HUES48 (cell line): ENCODE results near the gene GSS.
A peak's percentile ranks its signal among the peaks of the same experiment; 100 is the strongest.

Experiments
- H3K27ac ChIP-seq: one replicate; pipeline ENCODE4 v1.7.0; 2013; ENCODE audit warnings: low read depth, low read length, inconsistent platforms
- H3K27me3 ChIP-seq: 2 replicates; pipeline ENCODE4 v1.6.1; 2013; ENCODE audit warnings: mild to moderate bottlenecking, low read length; ENCODE audit not compliant: control insufficient read depth, insufficient read depth
- H3K36me3 ChIP-seq: 2 replicates; pipeline ENCODE4 v1.6.1; 2013; ENCODE audit warnings: low read length; ENCODE audit not compliant: control insufficient read depth, insufficient read depth
- H3K4me1 ChIP-seq: 2 replicates; pipeline ENCODE4 v1.6.1; 2013; ENCODE audit warnings: mild to moderate bottlenecking, low read length; ENCODE audit not compliant: control insufficient read depth, insufficient read depth
- H3K4me3 ChIP-seq: 2 replicates; pipeline ENCODE4 v1.5.1; 2013; ENCODE audit warnings: mild to moderate bottlenecking, low read depth, low read length
- H3K9ac ChIP-seq: 2 replicates; pipeline ENCODE4 v1.6.1; 2013; ENCODE audit warnings: mild to moderate bottlenecking, low read depth, low read length, moderate library complexity
- H3K9me3 ChIP-seq: 2 replicates; pipeline ENCODE4 v1.6.1; 2013; ENCODE audit warnings: low read length; ENCODE audit not compliant: control insufficient read depth, insufficient read depth

GSS gene

DNA sequence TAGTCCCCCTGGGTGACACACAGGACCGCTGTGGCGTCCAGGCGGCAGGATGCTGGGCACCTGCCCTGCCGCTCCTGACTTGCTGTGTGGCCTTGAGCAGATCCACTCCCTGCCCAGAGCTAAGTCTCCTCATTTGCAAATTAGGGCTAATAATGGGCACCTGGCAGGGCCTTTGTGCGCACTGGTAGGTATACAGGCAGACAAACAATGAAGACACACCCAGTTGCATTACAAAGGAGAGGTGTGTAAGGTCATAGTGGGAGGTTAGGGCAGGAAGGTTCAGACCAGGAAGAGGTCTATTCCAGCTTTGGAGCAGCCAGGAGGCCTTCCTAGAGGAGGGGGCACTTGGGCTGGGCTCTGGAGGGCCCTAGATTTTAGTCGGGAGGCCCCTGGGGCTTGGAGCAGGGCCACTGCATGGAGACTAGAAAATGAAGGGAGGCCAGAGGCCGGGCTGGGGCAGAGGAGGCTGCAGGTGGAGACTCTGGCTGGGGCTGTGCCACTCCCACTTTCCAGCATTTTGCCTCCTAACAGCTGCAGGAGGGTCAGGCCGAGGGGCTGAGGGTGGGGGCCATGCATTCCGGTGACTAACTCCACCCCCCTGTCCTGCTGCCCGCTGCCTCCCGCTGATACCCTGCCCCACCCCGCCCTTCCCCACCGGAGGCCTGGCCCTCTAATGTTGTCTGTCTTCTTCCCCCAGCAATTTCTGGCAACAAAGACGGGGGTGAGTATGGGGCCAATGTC is 28.6 kb upstream of the GSS start:
- peaks cover 13% of the 10 kb centered on the region; the same call in 1 of the 2 replicates for H3K27me3 ChIP-seq
- no peaks in the 10 kb centered on the region for H3K36me3 ChIP-seq
- no peak overlapping the region for H3K9ac ChIP-seq
- H3K4me3 ChIP-seq = peak overlapping the region; percentile 1; the same call in 1 of the 2 replicates
- peaks cover 33% of the 10 kb centered on the region for H3K4me1 ChIP-seq
- H3K27ac ChIP-seq = peak overlapping the region; percentile 3
- H3K9me3 ChIP-seq = no peaks in the 10 kb centered on the region

DNA sequence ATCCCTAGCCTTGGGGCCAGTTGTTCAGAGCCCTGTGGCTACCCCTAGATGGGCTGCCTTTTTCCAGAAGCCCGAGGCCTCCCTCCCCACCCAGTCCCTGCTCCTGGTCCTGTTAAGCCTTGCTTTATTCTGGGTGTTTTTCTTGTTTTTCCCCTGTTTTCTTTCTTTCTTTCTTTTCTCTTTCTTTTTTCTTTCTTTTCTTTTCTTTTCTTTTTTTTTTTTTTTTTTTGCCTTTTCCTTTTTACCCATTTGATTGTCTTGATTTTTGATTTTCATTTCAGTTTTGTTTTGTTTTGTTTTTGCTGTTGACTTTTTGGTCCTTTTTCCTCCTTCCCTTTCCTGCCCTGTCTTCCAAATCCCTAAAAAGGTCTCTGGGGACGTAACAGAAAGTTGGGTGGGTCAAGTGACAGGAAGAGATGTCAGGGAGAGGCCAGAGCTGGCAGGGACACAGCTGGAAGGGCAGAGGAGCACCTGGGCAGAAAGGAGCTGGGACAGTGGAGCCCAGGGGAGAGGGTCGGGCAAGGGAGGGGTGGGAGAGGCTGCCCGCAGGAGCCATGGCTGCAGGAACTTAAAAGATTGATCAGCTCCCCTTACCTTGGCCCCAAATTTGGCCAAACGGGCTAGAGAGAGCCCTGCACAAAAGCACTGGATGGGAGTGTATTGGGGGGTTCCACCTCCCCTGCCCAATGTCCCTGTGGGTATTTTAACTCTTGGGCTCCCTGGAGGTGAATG is 27.6 kb upstream of the GSS start:
- peaks cover 33% of the 10 kb centered on the region for H3K4me1 ChIP-seq
- H3K27ac ChIP-seq = peak overlapping the region; percentile 3
- no peak overlapping the region for H3K9ac ChIP-seq
- peak overlapping the region; percentile 1 for H3K4me3 ChIP-seq
- peaks cover 13% of the 10 kb centered on the region; the same call in 1 of the 2 replicates for H3K27me3 ChIP-seq
- H3K9me3 ChIP-seq = no peaks in the 10 kb centered on the region
- no peaks in the 10 kb centered on the region for H3K36me3 ChIP-seq

DNA sequence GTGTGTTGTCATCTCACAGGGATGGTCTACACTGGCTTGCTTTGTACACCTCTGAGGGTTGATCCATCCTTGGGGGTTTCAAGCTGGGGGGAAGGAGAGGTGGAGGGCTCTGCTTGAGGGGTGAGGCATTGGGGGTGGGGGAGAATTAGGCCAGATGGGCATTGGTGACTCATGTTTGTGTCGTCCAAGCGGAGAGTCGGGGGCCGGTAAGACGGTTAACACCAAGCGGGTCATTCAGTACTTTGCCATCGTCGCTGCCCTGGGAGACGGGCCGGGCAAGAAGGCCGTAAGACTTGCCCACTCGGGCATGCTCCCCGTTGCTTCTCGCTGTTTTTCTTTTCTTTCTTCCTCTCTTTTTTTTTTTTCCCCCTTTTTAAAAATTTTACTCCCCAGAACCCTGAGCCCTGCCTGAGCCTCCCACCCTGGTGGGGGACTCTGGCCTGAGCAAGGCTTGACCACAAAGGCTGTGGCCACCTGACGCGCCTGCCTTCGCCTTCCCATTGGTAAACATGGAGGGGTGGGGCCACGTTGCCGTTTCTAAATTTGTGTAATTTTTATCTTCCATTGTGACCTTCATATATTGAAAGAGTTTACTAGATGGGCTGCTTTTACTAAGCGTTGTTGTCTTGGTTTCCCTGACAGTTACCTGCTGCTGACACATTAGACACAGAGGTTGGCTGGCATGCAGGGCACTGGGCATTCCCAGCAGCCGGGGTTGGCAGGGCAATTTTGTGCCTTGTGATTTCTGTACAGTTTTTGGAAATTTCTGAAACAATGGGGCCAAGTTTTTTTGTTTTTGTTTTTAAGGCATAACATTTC is 26.9 kb upstream of the GSS start:
- Histone ChIP-seq H3K9me3 (no peaks in the 10 kb centered on the region), H3K27ac (no peak overlapping the region), H3K9ac (no peak overlapping the region), H3K4me3 (no peak overlapping the region), H3K36me3 (no peaks in the 10 kb centered on the region), H3K4me1 (peaks cover 33% of the 10 kb centered on the region), H3K27me3 (peaks cover 13% of the 10 kb centered on the region; the same call in 1 of the 2 replicates)

DNA sequence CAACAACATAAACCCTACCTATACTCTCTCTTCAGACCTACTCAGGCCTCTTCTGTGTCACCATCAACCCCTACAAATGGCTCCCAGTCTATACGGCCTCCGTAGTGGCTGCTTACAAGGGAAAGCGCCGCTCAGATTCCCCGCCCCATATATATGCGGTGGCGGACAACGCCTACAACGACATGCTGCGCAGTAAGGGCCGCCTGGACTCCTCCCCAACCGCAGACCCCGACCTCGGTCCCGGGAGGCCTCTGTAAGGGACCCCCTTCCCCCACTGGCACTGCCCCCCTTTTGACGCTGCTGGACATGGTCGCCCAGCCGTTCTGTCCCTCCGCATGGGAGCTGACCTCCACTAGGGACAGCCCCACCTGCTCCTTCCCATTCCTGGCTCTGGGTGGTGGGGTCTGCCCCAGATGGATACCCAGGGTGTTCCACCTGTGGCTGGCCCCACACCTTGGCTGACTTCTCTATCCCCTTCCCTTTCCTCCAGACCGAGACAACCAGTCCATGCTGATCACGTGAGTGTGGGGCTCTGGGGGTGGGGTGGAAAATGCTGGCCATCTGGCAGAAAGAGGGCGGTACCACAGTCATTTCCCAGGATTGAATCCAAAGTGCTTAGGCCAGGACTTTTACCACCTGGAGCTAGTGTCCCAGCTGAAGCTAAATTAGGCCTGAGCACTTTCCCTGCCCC is 25.1 kb upstream of the GSS start:
- Histone ChIP-seq H3K4me3 (no peak overlapping the region), H3K27me3 (peaks cover 11% of the 10 kb centered on the region; the same call in 1 of the 2 replicates), H3K27ac (no peak overlapping the region), H3K9me3 (no peaks in the 10 kb centered on the region), H3K36me3 (no peaks in the 10 kb centered on the region), H3K4me1 (peaks cover 41% of the 10 kb centered on the region), H3K9ac (no peak overlapping the region)

DNA sequence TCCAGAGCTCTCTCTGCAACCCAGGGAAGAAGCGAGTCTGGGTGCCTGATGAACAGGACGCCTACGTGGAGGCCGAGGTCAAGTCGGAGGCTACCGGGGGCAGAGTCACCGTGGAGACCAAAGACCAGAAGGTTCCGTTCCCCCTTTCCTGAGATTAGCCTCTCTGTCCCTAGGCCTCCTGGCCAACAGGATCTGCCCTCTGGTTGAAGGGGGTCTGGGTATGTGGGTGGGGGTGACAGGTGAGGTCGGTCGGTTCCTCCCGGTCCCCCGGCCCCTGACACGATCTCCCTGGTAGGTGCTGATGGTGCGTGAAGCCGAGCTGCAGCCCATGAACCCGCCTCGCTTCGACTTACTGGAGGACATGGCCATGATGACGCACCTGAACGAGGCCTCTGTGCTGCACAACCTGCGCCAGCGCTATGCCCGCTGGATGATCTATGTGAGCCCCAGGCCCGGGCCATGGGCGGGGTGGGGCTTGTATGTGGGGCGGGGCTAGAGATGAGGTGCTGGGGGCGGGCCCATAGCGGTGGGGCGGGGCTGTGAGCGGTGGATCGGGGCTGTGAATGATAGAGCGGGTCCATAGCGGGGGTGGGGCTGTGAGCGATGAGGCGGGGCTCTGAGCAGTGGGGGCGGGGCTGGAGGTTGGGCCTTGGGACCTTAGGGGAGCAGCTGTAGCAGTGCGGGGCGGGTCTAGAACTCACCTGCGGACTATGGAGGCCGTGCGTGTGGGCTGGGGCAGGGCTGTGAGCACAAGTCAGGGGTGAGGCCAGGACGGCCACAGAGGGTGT is 24.0 kb upstream of the GSS start:
- H3K9ac ChIP-seq = no peak overlapping the region
- 0 out of 2 replicates have a peak, but pooled peaks cover 9% of the 10 kb centered on the region for H3K27me3 ChIP-seq
- no peaks in the 10 kb centered on the region for H3K36me3 ChIP-seq

DNA sequence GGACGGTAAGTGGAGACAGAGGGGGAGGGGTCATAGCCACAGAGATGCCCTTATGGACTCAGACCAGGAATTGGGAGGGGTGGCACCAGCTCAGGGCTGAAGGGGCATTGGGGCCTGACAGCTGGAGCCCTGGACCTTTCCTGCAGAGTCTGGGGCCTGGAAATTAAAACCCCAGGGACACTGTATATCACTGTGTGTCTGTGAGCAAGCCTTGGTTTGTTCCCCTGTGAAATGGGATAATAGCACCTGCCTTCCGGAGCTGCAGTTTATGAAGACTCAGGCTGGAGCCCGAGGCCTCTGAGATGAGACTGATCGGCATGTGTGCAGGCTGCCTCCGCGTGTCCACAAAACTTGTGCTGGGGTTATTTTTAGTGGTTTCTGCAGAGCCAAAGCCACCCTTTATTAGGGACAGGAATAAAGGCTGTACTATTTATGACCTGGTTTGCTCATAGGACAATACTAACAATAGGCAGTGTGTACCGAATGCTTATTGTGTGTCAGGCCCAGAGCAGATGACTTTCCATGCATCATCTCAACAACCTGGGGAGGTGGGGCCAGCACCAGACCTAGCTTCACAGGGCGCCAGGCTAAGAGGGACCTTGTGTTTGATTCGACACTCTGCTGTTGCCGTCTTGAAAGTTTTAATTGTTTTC is 22.6 kb upstream of the GSS start:
- no peaks in the 10 kb centered on the region for H3K9me3 ChIP-seq
- H3K27me3 ChIP-seq = 0 out of 2 replicates have a peak, but pooled peaks cover 9% of the 10 kb centered on the region
- H3K36me3 ChIP-seq = no peaks in the 10 kb centered on the region
- no peak overlapping the region for H3K27ac ChIP-seq
- peaks cover 33% of the 10 kb centered on the region for H3K4me1 ChIP-seq
- no peak overlapping the region for H3K9ac ChIP-seq
- no peak overlapping the region for H3K4me3 ChIP-seq

More for the DNA sequence above, 24.0 kb upstream of the GSS start:
- no peak overlapping the region for H3K27ac ChIP-seq
- H3K4me1 ChIP-seq = peaks cover 32% of the 10 kb centered on the region
- no peaks in the 10 kb centered on the region for H3K9me3 ChIP-seq
- no peak overlapping the region for H3K4me3 ChIP-seq

DNA sequence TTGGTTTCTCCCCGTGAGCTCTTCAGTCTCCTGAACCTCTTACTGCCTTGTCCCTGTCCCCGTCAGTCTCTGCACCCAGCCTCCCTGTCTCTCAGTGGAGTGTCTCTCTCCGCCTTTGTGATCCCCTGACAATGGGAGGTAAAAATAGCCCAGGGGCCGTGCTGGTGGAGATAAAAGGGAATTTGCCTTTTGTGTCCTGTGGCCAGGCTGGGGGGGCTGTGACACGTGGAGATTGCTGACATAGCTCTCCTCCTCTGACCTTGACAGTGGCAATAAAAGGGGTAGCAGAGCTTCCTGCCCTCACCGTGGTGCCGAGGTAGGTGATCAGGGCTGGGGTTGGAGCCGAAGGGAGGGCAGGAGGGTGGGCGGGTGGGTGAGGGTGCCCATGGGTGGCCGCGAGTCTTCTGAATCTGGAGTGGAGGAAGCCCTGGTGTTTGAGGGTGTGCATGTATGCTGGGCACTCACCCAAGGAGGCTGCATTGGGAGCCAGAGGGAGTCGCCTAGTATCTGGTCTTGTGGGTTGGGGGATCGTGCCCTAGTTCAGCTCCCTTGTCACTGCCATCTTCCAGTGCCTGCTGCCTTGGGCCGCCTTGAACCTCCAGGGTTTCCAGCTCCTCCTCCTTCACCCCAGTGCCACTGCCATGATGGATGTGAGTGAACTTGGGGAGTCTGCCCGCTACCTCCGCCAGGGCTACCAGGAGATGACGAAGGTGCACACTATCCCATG is 21.9 kb upstream of the GSS start:
- H3K4me3 ChIP-seq = no peak overlapping the region
- H3K27me3 ChIP-seq = 0 out of 2 replicates have a peak, but pooled peaks cover 4% of the 10 kb centered on the region
- no peak overlapping the region for H3K27ac ChIP-seq
- peaks cover 27% of the 10 kb centered on the region for H3K4me1 ChIP-seq
- no peak overlapping the region for H3K9ac ChIP-seq
- no peaks in the 10 kb centered on the region for H3K9me3 ChIP-seq
- no peaks in the 10 kb centered on the region for H3K36me3 ChIP-seq

DNA sequence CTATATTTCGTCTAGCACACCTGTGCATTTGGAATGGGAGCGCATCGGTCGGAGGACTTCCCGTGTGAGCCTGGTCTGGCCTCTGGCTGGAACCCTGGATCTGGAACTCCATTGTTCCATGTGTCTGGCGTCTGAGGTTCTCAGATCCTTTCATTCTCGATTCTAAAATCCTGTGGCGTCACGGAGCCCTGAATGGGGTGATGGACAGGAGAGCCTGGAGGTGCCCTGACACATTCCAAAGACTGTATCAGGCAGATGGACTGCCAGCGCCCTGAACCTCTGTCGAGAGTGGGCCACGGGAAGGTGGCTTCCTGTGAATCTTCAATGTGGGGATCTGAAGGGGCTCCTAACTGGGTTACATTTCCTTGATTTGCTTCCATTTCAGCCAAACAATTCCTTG is 20.7 kb upstream of the GSS start:
- H3K4me1 ChIP-seq = peaks cover 26% of the 10 kb centered on the region; the same call in 1 of the 2 replicates

DNA sequence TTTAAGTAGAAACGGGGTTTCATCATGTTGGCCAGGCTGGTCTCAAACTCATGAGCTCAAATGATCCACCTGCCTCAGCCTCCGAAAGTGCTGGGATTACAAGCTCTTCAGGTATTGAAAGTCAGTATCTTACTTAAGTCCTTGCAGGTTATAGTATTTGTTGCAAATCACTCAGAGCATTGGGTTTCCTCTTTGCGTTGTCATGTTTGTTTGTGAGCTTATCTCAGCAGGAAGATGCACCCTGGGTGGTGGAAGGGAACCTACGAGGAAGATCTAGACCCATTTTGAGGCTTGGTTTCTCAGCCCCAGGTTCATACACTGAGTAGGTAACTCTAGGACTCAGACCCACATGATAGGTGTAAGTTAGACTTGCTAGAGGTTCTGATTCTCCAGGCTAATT is 18.6 kb upstream of the GSS start:
- Histone ChIP-seq H3K4me3 (no peak overlapping the region), H3K27ac (no peak overlapping the region), H3K27me3 (no peaks in the 10 kb centered on the region), H3K36me3 (no peaks in the 10 kb centered on the region), H3K4me1 (peaks cover 17% of the 10 kb centered on the region; the same call in 1 of the 2 replicates), H3K9ac (no peak overlapping the region), H3K9me3 (no peaks in the 10 kb centered on the region)

More for the DNA sequence above, 20.7 kb upstream of the GSS start:
- Histone ChIP-seq H3K9ac (no peak overlapping the region), H3K9me3 (no peaks in the 10 kb centered on the region), H3K27ac (no peak overlapping the region), H3K4me3 (no peak overlapping the region), H3K36me3 (no peaks in the 10 kb centered on the region), H3K27me3 (no peaks in the 10 kb centered on the region)
